HTR-8/SVneo (cell line): ENCODE results near the gene PLCH2.
"Not testable (repeated sequence)": the region's sequence is repeated elsewhere in the genome, so short reads cannot be mapped to it uniquely, and the experiment has no call there.

ENCODE experiments used
- DNase-seq: peaks from one replicate; pipeline ENCODE4 v3.0.0; 2011; ENCODE audit warnings: low spot score, mixed read lengths; ENCODE audit not compliant: insufficient read length
- FAIRE-seq: peaks from 2 replicates; lab custom pipeline; 2011; peaks lifted over from hg19 to GRCh38; lab: Jason Lieb, UNC

The PLCH2 gene

DNA sequence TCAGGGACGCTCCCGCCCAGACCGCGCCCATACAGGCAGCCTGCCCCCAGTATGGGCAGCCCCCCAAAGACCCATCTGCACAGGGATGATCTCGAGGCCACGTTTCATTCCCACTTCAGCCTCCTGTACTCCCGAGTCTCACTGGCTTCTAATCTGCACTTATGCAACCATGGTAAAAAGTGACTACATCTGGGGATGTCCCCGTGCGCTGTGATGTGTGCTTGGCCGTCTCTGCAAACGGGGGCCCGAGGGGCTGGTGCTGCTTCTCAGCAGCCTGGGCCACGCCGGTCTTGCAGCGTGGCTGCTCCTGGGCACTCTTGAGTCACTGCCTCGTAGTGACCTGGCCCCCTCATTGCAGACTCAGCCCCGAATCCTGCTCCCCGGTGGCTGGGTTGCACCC is 17.4 kb upstream of the PLCH2 start:
- DNase-seq, result no peak

DNA sequence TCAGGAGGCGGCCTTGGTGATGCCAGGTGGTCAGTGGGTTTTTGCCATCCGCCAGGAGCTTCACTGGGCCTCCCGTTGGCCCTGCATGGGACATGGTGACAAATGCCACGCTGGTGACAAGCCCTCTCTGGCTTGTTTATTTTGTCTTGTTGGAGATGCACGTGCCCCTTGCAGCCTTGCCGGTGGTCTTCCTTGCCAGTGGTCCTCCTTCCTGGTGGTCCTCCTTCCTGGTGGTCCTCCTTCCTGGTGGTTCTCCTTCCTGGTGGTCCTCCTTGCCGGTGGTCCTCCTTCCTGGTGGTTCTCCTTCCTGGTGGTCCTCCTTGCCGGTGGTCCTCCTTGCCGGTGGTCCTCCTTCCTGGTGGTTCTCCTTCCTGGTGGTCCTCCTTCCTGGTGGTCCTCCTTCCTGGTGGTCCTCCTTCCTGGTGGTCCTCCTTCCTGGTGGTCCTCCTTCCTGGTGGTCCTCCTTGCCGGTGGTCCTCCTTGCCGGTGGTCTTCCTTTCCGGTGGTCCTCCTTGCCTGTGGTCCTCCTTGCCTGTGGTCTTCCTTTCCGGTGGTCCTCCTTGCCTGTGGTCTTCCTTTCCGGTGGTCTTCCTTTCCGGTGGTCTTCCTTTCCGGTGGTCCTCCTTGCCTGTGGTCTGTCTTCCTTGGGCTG is 16.9 kb upstream of the PLCH2 start:
- not testable (repeated sequence) for FAIRE-seq, DNase-seq

More for the DNA sequence above, 17.4 kb upstream of the PLCH2 start:
- FAIRE-seq, result no peak

DNA sequence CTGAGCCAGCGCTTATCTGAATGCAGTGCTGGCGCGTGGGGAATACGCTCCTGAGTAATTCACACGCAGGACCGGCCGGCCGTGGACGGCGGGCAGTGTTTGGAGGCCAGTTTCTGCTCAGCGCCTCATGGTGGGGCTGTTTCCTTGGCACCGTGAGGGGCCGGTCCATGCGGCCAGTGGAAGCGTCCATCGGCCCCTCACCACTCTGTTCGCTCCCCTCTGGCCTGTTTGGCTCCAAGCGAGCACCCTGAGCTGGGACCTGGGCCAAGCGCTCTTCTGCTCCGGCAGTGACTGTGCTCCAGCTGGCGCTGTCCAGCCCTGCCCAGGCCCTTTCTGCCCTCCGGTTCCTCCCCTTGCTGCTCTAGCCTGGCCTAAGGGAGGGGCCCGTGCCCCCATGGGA is 16.3 kb upstream of the PLCH2 start:
- no peak for FAIRE-seq

DNA sequence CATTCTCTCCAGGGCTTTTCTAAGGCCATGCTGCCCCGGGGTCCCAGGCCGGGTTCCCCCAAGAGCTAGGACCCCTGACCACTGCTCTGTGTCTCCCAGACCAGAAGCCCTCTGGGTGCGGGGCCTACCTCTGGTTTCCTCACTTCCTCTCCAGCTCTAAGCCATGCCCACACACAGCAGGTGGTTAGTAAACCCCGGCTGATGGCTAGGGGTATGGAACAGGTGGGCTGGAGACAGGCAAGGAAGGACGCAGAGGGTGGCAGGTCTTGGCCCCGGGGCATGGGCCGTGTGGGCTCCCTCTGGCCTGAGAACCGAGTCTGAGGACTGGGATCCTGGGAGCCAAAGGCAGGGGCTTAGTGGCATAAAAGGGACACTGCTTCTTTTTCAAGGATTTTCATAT is 15.9 kb upstream of the PLCH2 start:
- DNase-seq (no peak), FAIRE-seq (no peak)

More for the DNA sequence above, 16.3 kb upstream of the PLCH2 start:
- DNase-seq, result no peak

DNA sequence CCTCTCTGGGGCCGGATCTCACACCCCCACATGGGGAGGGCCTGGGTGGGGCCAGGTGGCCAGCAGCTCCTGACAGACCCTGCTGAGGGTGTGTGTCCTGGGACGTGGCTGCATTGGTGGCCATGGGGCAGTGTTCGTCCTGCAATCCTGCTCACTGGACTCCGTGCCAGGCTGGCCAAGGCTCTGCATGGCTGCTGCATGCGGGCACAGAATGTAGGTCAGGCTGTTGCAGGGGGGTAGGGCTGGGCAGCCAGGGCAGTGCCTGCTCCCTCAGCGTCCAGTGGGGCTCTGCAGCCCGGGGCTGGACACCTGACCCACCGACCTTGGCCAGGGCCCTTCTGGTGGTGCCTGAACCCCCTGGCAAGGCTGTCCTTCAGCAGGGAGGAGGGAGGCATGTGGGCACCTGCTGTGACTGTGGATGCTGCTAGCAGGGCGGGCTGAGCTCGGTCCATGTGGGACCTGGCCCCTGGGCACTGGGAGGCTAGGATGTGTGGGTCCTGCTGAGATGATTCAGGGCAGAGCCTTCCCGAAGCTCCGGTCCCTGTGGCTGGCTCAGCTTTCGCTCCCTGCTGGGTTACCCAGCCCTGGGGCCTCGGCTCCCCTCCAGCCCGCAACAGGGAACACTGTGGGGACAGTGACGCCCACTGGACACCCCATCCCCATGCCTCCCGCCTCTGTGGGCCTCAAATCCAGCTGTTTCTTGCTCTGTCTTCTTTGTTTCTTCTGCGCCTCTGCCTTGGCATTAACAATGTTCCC is 14.9 kb upstream of the PLCH2 start:
- DNase-seq (no peak), FAIRE-seq (no peak)

DNA sequence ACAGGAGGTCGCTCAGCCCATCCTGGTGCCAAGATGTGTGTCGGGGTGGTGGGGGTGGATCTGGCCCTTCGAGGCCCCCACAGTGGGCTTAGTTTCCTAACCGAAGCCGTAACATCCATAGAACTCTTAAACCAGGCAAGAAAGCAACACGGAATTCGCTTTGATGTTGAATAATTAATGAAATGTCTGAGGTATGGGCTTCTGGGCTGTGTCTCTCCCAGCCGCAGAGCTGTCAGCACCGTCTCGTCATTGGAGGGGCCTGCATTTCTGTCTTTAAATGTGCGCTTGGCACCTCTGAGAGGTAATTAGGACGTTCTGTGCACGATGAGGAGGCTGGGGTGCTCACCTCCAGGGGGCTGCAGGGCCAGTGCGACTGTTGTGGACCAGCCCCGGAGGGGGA is 13.3 kb upstream of the PLCH2 start:
- FAIRE-seq (no peak), DNase-seq (no peak)

DNA sequence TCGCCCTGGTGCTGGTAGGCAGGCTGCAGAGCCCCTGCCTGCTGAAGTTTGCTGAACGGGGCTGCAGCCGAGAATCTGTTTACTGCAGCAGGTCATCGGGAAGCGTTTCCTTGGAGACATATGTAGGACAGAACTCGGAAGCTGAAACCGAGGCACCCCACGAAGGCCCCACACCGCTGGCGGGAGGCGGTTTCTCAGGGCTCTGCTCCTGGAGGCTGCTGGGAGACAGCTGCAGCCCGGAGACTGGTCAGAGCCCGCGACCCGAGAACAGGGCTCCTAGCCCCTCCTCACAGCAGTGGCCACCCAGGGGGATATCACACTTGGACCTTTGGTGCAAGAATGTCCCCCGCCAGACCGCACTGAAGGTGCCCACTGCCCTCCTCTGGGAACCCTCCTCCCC is 12.7 kb upstream of the PLCH2 start:
- FAIRE-seq, result no peak

DNA sequence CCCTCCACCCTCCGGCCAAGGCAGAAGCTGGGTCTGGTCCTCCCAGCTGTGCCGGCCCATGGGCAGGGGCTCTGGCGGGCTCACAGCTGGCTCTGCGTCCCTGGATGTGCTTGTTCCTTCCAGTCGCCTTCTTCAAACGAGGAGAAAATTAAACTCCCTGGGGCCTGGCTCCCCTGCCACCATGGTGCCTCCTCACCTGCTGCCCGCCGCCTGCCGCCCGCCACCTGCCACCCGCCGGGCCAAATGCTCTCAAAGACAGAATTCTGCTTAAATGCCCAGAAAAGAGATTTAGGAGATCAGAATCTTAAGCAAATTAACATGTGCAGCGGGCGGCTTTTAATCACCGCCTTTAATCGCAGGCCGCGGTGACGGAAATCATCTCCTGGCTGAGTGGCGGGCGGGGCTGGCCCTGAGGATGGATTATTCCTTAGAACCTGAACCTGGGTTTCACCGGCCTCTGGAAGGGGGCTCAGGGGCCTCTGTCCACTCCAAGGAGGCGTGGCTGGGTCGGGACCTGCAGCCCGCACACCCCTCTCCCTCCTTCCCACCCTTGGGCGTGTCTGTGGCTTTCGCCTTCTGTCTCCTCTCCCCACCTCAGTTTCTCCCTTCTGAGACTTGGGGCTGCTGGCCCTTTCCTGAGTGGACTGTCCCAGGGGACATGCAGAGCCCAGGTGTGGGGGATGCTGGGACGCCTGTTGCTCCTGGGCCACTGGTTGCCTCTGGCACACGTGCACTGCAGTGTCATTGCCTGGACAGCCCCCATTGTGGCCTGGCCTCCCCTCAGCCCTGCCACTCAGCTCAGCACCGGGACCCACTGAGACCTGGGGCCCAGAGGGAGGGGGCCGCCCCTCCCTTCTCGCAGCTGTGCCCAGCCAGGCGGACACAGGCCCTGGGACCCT is 10.5 kb upstream of the PLCH2 start:
- no peak for DNase-seq
- FAIRE-seq, result no peak

More for the DNA sequence above, 12.7 kb upstream of the PLCH2 start:
- no peak for DNase-seq

DNA sequence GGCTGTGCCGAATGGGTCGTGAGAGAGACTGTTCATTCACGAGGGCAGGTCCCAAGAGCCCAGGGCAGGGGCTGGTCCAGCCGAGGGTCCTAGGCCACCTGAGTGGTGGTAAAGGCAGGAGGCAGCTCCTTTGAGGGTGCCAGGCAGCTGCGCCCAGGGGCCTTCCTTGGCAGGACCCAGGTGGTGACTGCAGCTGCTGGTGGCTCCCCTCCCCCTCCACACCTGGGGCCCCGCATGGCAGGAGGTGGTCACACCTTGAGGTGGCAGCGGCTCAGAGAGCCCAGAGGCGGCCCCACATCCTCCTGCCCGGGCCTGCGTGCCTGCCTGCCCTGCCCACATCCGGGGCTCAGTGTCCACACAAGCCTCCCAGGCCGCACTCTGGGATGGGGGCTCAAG is 9.8 kb upstream of the PLCH2 start:
- FAIRE-seq (no peak), DNase-seq (no peak)

DNA sequence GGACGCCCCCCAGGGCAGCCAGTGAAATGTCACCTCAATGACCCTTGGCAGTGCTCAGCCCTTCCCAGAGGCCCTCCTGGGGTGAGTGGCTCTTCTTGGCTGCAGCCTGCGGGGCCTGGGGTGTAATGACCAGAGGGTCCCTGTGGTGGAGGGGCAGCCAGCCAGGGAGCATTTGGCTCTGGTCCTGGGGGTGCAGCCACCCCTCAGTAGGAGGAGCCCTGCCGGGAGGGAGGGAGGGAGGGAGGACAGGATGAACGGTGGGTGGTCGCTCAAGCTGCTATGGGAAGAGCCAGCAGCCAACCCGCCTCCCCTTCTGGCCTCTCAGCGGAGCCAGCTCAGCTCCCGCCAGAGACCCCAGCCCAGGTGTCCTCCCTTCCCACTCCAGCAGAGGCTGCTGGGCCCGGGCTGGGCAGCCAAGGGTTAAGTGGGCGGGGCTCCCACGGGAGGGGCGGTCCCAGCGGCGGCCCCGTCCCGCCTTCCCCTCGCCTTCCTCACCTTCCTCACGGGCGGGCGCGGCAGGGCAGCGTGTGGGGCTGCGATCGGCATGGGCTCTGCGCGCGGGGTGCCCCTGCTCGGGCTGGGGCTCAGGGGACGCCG is 9.0 kb upstream of the PLCH2 start:
- FAIRE-seq, result no peak
- no peak for DNase-seq

DNA sequence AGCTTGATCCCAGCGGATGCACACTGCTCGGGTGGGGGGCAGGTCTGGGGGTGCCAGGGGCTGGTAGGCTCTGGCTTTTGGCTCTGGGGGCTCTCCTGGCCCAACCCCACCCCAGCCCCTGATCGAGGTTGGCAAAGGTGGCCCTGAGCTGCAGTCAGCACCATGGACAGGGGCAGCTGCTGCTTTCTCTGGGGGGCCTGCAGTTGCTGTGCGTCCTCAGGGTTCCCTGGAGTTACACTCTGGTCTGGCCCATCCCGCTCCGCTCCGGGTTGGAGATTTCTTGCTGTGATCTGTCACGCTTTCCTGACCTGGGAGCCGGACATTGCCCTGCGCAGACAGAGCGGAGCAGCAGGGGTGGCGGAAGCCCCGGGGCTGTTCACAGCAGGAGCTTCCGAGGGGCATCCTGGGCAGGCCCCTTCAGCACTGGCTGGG is 8.0 kb upstream of the PLCH2 start:
- DNase-seq (peak; percentile 32), FAIRE-seq (no peak)

DNA sequence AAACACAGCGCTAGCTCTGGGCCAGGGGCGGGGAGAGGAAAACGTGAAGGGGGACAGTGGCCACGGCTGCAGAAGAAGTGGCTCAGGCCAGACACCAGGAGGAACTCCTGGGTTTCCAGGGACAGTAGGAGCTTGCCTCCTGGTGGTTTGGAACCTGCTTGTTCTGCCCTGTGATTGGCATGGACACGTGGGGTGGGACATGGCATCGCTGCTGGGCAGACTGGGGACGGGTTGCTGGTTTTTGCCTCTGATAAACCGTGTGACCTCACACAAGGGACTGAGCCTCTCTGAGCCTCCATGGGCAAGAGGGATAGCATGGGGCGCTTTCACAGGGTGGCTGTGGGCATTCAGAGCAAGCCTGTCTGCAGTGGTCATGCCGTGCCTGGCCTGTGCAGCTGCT is 7.5 kb upstream of the PLCH2 start:
- no peak for FAIRE-seq
- no peak for DNase-seq

DNA sequence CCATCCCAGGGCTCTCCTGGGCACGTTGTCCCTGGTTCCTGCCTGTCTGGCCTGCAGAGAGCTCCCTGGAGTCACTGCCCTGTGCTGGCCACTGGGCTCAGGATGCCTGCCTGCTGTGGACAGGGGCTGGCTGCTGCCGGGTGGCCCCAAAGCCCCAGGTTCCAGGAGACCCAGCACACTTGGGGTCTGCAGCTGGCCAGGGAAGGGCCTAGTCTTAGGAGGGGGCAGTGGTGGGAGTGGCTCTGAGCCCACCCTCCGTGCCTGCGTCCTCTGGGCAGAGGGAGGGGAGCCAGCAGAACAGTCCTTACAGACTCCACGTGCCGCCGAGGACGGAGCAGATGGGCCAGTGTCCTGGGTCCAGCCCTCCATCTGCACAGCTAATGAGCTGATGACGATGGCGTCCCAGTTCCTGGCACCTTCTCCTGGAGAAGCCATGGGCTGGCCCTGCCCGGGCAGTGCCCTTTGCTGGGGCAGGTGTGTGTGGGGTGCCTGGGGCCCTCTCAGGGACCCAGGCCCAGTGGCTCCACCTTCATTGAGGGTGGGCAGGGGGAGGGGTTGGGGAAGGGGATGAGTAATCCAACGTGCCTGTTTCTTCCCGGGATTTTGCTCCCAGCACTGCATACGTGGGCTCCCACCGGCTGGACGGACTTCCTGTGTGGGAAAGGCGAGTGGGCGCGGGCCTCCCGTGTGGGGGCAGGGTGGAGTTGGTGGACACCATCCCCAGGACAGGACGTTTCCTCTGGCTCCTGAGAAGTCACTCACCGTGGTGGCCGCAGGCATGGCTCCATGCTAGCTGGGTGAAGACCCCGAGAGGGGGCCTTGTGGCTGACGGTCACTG is 6.8 kb upstream of the PLCH2 start:
- no peak for FAIRE-seq
- DNase-seq, result no peak

DNA sequence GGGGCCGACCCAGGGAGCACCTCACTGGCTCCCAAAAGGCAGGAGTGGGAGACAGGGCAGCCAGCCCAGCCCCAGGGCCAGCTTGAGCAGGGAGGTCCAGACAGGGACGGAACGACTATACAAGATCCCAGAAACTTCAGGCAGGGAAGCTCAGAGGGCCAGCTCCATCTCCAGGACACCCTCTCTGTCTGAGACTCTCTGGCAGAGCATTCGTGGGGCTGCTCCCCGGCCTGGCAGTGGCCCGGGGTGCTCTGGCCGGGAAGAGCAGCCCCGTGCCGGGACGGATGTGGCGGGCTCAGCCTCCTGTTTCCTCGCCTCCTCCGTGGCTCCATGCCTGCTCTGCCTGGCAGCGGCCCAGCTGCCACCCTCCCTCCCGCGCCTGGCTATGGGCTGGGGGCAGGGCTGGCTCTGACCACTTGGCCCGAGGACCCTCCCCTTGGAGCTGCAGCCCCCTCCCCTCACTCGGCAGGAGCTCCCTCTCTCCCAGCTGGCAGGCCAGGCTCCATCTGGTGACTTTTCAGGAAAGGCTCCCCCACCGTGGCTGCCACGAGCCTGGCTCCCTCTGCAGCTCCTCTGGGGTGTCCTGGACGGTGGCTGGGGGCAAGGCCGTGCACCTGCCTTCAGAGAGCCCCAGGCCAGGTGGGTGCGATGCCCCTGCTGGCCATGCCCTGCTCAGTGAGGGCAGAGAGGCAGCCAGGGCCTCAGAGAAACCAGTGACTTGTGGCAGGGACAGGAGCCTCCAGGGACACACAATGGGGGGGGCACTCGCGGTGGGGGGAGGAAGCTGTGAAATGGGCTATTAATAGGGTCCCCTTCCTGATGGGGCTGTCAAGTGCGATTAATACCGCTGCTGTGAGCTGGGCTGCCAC is 5.6 kb upstream of the PLCH2 start:
- FAIRE-seq (no peak), DNase-seq (no peak)

DNA sequence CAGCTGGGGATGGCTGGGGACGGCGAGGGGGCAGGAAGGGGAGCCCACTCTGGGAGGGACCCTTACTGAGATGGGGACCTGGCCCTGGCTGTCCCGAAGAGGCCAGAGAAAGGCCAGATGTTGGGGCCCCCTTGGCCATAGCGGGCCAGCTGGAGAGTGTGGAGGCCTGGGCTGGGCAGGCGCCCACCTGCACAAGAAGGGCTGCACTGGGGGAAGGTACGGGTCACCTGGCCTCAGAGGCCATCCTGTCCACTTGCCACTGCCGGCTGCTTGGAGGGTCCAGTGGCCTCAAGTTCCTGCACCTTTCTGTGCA is 5.0 kb upstream of the PLCH2 start:
- DNase-seq, result no peak
- FAIRE-seq, result no peak

DNA sequence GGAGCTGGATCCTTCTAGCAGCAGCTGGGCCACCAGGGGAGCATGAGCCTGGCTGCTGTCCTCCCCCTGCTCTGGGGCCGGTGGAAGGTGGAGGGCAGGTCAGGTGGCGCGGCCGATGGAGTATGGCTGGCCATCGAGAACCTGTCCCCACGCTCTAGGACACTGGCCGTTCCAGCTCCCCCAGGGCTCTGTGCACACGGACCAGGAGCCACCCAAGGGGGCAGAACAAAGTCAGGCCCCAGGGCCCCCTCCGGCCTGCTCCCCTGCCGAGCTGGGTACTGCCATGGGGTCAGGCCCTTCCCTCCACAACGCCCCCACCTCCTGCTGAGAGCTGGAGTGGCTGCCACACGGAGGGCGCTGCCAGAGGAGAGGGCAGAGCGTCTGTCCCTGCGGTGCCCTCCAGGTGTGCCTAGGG is 4.5 kb upstream of the PLCH2 start:
- FAIRE-seq, result no peak
- no peak for DNase-seq

DNA sequence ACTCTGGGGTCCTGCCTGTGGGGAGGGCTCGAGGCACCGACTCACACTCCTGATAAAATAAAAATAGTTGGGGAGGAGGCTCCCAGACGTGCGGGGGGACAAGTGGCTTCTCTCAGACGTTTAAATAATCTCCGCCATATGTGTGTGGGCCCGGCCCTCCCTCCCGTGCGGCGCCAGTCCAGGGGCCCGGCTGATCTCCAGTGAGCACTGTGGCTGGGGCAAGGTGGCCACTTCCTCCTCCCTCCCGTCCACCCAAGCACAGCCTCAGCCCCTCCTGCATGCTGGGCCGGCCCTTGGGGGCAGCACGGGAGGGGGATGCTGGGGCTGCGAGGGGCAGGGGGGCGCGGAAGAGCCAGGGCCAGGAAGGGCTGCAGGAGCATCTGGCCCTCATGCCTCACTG is 4.0 kb upstream of the PLCH2 start:
- DNase-seq, result no peak
- no peak for FAIRE-seq

DNA sequence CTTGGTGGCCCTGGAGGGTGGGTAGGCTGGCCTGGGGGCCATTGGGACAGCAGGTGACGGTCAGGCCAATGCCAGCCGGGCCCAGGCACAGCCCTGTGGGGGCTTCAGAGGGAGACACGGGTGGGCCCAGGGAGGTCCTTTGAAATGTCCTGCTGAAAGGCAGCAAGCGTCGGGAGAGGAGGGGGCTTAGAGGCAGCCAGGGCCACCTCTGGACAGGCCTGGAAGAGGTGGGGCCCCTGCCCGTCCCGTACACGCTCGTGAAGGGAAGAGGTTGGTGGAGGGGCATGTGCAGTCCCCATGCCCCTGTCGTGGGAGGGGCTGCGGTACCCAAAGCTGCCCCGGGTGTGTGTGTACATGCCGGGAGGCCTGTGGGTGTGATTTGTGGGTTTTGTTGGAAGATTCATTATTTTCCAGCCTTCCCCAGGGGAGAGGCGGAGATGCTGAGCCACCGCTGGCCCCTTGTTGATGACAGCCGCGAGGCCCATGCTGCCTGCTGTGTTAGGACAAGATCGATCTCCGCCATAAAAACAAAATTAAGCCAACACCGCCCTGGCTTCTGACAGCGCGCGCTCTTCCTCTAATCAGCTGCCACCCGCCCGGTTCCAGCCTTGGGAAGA is 3.4 kb upstream of the PLCH2 start:
- FAIRE-seq (no peak), DNase-seq (no peak)
